Measurements from ENCODE around the gene DENND2A. TPM values are rescaled to one million over a fixed set of nuclear protein-coding genes. Genes with fewer than 3 reads are reported as not detected.

DENND2A gene
- polyA plus RNA-seq, 2 of the 4 experiments (the other 2 are of a cell fraction), result 0.37 to 0.63 TPM

DNA sequence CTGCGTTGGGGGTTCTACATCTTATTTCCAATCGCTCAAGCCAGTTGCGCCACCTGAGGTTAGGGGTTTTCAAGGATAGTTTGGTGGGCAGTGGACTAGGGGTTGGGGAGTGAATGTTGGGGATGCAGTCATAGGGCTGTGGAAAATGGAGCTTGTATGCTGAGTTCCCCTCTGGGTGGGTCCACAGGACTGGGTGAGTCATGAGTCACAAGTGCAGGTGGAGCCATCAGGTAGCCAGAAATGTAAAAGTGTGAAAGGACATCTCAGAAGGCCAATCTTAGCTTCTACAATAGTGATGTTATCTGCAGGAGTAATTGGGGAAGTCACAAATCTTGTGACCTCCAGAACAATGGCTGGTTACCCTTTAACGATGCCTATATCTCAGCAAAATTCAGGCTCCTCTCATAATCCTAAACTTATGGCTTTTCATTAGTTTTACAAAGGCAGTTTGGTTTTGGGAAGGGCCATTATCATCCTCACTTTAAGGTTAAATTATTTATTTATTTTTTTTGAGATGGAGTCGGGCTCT, 143.3 kb downstream of the DENND2A start:
- WGBS (ENCODE audit: missing lambda C conversion rate), result 73% methylated on average over 5 of the region's 5 CpGs
- Histone ChIP-seq H3K27ac (no peak overlapping the region), H3K9me3 (no peaks in the 10 kb centered on the region), H3K4me1 (no peaks in the 10 kb centered on the region), H3K4me2 (no peak overlapping the region), H3K4me3 (no peak overlapping the region)
- ChIA-PET CTCF (interaction anchor here (0.7 to 2.6 kb wide), 3 partner anchors 22 to 167 kb away, joined by 3 to 11 read pairs (median 4); no protein-coding TSS in a partner anchor), POLR2A (no interaction called here)
- FAIRE-seq (no peak), DNase-seq (ENCODE audit: low read depth in 1 of 2, low spot score in 1 of 2) (no peak), ATAC-seq (no peak)
- TF ChIP-seq CBX2 (IDR thresholded peaks at IDR 0.05; ENCODE audit: borderline replicate concordance, low read depth) (no peak), GATA3 (IDR thresholded peaks at IDR 0.05; ENCODE audit: borderline replicate concordance) (no peak), FOSL2 (IDR thresholded peaks at IDR 0.05) (no peak), FOSL2 (CRISPR knock-in tag; IDR thresholded peaks at IDR 0.05) (no peak), HOXA7 (CRISPR knock-in tag; IDR thresholded peaks at IDR 0.05) (no peak), RFX5 (IDR thresholded peaks at IDR 0.05) (no peak)
- TF ChIP-seq, protein P1, sequence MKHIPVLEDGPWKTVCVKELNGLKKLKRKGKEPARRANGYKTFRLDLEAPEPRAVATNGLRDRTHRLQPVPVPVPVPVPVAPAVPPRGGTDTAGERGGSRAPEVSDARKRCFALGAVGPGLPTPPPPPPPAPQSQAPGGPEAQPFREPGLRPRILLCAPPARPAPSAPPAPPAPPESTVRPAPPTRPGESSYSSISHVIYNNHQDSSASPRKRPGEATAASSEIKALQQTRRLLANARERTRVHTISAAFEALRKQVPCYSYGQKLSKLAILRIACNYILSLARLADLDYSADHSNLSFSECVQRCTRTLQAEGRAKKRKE (CRISPR knock-in tag; IDR thresholded peaks at IDR 0.05; ENCODE audit: low read depth), result no peak
- TF ChIP-seq, protein P2, sequence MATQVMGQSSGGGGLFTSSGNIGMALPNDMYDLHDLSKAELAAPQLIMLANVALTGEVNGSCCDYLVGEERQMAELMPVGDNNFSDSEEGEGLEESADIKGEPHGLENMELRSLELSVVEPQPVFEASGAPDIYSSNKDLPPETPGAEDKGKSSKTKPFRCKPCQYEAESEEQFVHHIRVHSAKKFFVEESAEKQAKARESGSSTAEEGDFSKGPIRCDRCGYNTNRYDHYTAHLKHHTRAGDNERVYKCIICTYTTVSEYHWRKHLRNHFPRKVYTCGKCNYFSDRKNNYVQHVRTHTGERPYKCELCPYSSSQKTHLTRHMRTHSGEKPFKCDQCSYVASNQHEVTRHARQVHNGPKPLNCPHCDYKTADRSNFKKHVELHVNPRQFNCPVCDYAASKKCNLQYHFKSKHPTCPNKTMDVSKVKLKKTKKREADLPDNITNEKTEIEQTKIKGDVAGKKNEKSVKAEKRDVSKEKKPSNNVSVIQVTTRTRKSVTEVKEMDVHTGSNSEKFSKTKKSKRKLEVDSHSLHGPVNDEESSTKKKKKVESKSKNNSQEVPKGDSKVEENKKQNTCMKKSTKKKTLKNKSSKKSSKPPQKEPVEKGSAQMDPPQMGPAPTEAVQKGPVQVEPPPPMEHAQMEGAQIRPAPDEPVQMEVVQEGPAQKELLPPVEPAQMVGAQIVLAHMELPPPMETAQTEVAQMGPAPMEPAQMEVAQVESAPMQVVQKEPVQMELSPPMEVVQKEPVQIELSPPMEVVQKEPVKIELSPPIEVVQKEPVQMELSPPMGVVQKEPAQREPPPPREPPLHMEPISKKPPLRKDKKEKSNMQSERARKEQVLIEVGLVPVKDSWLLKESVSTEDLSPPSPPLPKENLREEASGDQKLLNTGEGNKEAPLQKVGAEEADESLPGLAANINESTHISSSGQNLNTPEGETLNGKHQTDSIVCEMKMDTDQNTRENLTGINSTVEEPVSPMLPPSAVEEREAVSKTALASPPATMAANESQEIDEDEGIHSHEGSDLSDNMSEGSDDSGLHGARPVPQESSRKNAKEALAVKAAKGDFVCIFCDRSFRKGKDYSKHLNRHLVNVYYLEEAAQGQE (IDR thresholded peaks at IDR 0.05), result no peak

DNA sequence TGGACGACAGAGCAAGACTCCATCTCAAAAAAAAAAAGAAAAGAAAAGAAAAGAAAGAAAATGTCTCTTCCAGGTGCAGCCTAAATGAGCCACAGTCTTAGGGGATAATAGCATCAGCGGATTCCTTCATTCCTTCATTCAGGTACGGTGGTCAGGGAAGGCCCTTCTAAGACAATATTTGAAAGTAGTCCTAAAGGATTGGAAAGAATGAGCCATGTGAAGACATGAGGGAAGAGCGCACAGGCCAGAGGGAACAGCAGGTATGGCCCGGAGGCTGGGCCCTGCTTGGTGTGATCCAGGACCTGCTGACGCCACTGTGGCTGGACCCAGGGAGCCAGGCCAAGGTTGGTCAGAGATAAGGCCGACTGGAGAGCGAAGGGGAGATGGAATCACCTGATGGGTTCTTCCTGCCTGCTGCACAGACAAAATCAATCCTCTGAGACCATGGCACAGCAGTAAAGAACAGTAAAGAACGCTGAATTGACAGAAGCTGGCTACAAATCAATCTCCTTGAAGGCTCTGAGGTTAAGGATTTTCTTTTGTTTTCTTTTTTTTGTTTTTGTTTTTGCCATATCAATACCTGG, 145.0 kb downstream of the DENND2A start:
- DNase-seq (ENCODE audit: low read depth in 1 of 2, low spot score in 1 of 2) (no peak), ATAC-seq (no peak), FAIRE-seq (no peak)
- H3K27ac ChIP-seq, result no peak overlapping the region
- ChIA-PET CTCF (interaction anchor here (0.6 to 6.1 kb wide), 5 partner anchors 12 to 204 kb away, joined by 3 to 44 read pairs (median 6); no protein-coding TSS in a partner anchor), POLR2A (no interaction called here)
- H3K4me1 ChIP-seq, result no peaks in the 10 kb centered on the region
- no peak overlapping the region for H3K4me2 ChIP-seq
- WGBS (ENCODE audit: missing lambda C conversion rate), result 88% methylated on average over 8 of the region's 9 CpGs
- no peak overlapping the region for H3K4me3 ChIP-seq
- TF ChIP-seq PHF8 (IDR thresholded peaks at IDR 0.05; ENCODE audit: borderline replicate concordance, low read depth) (no peak), ZC3H11A (IDR thresholded peaks at IDR 0.05) (no peak), CBX2 (IDR thresholded peaks at IDR 0.05; ENCODE audit: borderline replicate concordance, low read depth) (no peak), HOXB5 (CRISPR knock-in tag; IDR thresholded peaks at IDR 0.05) (no peak), JUNB (IDR thresholded peaks at IDR 0.05) (no peak), NR3C1 (IDR thresholded peaks at IDR 0.05) (no peak), CEBPB (IDR thresholded peaks at IDR 0.05) (no peak), MYC (IDR thresholded peaks at IDR 0.05; ENCODE audit: borderline replicate concordance, low read length) (no peak), RFX5 (IDR thresholded peaks at IDR 0.05) (no peak)
- TF ChIP-seq, protein P2 (IDR thresholded peaks at IDR 0.05), result no peak
- TF ChIP-seq, protein P3, sequence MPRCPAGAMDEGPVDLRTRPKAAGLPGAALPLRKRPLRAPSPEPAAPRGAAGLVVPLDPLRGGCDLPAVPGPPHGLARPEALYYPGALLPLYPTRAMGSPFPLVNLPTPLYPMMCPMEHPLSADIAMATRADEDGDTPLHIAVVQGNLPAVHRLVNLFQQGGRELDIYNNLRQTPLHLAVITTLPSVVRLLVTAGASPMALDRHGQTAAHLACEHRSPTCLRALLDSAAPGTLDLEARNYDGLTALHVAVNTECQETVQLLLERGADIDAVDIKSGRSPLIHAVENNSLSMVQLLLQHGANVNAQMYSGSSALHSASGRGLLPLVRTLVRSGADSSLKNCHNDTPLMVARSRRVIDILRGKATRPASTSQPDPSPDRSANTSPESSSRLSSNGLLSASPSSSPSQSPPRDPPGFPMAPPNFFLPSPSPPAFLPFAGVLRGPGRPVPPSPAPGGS (IDR thresholded peaks at IDR 0.05), result no peak
- TF ChIP-seq, protein P4, sequence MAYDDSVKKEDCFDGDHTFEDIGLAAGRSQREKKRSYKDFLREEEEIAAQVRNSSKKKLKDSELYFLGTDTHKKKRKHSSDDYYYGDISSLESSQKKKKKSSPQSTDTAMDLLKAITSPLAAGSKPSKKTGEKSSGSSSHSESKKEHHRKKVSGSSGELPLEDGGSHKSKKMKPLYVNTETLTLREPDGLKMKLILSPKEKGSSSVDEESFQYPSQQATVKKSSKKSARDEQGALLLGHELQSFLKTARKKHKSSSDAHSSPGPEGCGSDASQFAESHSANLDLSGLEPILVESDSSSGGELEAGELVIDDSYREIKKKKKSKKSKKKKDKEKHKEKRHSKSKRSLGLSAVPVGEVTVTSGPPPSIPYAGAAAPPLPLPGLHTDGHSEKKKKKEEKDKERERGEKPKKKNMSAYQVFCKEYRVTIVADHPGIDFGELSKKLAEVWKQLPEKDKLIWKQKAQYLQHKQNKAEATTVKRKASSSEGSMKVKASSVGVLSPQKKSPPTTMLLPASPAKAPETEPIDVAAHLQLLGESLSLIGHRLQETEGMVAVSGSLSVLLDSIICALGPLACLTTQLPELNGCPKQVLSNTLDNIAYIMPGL (CRISPR knock-in tag; IDR thresholded peaks at IDR 0.05; ENCODE audit: borderline replicate concordance), result no peak
- no peaks in the 10 kb centered on the region for H3K9me3 ChIP-seq

Measured in A549 (cell line).